A673 (cell line): ENCODE results near the gene ANK2. TPM values are rescaled to one million over a fixed set of nuclear protein-coding genes. Genes with fewer than 3 reads are reported as not detected.

Experiments
- BruUV-seq: library from RNA; stranded (reverse); fragments of 400-500 nt; replicated peaks from 2 replicates; lab custom pipeline; 2021; lab: Mats Ljungman, UMichigan
- CTCF ChIA-PET: fragments of 300-600 bp; sonication (Branson Sonifier 250); formaldehyde crosslinking; loops from one replicate; lab custom pipeline; 2022; ENCODE audit warnings: antibody characterized with exemption; lab: Charles Lee
- POLR2A ChIA-PET: fragments of 300-600 bp; sonication (Branson Sonifier 250); formaldehyde crosslinking; loops from one replicate; lab custom pipeline; 2022; ENCODE audit warnings: antibody characterized with exemption; ENCODE audit not compliant: low non-redundant PET; lab: Charles Lee
- DNase-seq: peaks from one replicate; pipeline ENCODE4 v3.0.0-alpha.2; 2015; ENCODE audit warnings: low spot score
- H3K27ac ChIP-seq: fragments of 200-600 bp; sonication (generic); 2 replicates; pipeline ENCODE4 v1.5.1; 2016; ENCODE audit warnings: mixed run types, low read depth, mild to moderate bottlenecking, mixed read lengths, antibody characterized with exemption, low read length; ENCODE audit not compliant: poor library complexity, severe bottlenecking
- H3K27me3 ChIP-seq: fragments of 200-600 bp; sonication (generic); replicated peaks from 2 replicates; pipeline ENCODE4 v1.6.1; 2017; ENCODE audit warnings: mixed run types, low read depth, mild to moderate bottlenecking, mixed read lengths, antibody characterized with exemption, low read length; ENCODE audit not compliant: insufficient read depth, poor library complexity
- H3K36me3 ChIP-seq: fragments of 200-600 bp; sonication (generic); 2 replicates; pipeline ENCODE4 v1.6.1; 2016; ENCODE audit warnings: mixed run types, mild to moderate bottlenecking, mixed read lengths, antibody characterized with exemption, low read length; ENCODE audit not compliant: insufficient read depth, poor library complexity, severe bottlenecking
- H3K4me1 ChIP-seq: fragments of 200-600 bp; sonication (generic); 2 replicates; pipeline ENCODE4 v1.6.1; 2017; ENCODE audit warnings: mixed run types, mild to moderate bottlenecking, mixed read lengths, antibody characterized with exemption, low read length; ENCODE audit not compliant: insufficient read depth, poor library complexity, severe bottlenecking
- H3K4me3 ChIP-seq: fragments of 200-600 bp; sonication (generic); 2 replicates; pipeline ENCODE4 v1.5.1; 2016; ENCODE audit warnings: low read depth, mixed run types, mild to moderate bottlenecking, mixed read lengths, low read length; ENCODE audit not compliant: poor library complexity, severe bottlenecking
- H3K9me3 ChIP-seq: fragments of 200-600 bp; sonication (generic); 2 replicates; pipeline ENCODE4 v1.6.1; 2016; ENCODE audit warnings: mixed run types, low read depth, mild to moderate bottlenecking, mixed read lengths, antibody characterized with exemption, low read length; ENCODE audit not compliant: poor library complexity, severe bottlenecking
- CTCF ChIP-seq: fragments of 300-800, 200-600 bp; sonication (generic); conservative IDR thresholded peaks from 2 replicates; pipeline ENCODE4 v1.5.1; 2017; ENCODE audit warnings: low read depth, mild to moderate bottlenecking, antibody characterized with exemption, low read length, moderate library complexity, mixed read lengths
- EZH2 ChIP-seq: fragments of 200-600 bp; sonication (generic); IDR thresholded peaks from 2 replicates; pipeline ENCODE4 v1.6.1; 2017; ENCODE audit warnings: borderline replicate concordance, low read depth, mild to moderate bottlenecking, mixed read lengths, antibody characterized with exemption, low read length; ENCODE audit not compliant: poor library complexity, severe bottlenecking
- intact Hi-C: fragments of 100-400 bp; cut with micrococcal nuclease; formaldehyde crosslinking; loops from one replicate; pipeline ENCODE4 v1.10.0; 2022; ENCODE audit not compliant: unreplicated experiment
- microRNA-seq: library from miRNA; unstranded; fragments of <30 nt; microRNA quantifications from one replicate; pipeline ENCODE4 v1.2.0, GENCODE V29; 2021
- total RNA-seq: library from RNA; stranded (reverse); gene quantifications from 2 replicates; pipeline ENCODE4 v1.2.3, GENCODE V29; 2021

The ANK2 gene
- total RNA-seq, 1 experiment from 2014 or later = 12.7 TPM

- intact Hi-C loops = no loop called here
- ChIA-PET CTCF (no interaction called here), POLR2A (no interaction called here)
- Histone ChIP-seq H3K4me3 (no peak overlapping the region), H3K27me3 (no peaks in the 10 kb centered on the region), H3K36me3 (no peaks in the 10 kb centered on the region), H3K9me3 (peaks cover 6% of the 10 kb centered on the region), H3K4me1 (peaks cover 23% of the 10 kb centered on the region), H3K27ac (no peak overlapping the region)
- no peak for DNase-seq
- BruUV-seq = no TSS peak
- TF ChIP-seq CTCF (no peak), EZH2 (no peak)
Measured at GRCh38 chr4:113433116-113433515, 383.7 kb downstream of the ANK2 start.

Small RNA genes within 50 kb of the gene (microRNA-seq; reads per million reads assigned to microRNA genes)
- 10.0 reads per million, percentile 30 among the genes with 10 or more reads in this experiment for gene MIR1243
- not detected for gene MIR8082
